ENCODE data around the gene MAD2L1.
A peak's percentile ranks its signal among the peaks of the same experiment; 100 is the strongest.
"Not testable (repeated sequence)": the region's sequence is repeated elsewhere in the genome, so short reads cannot be mapped to it uniquely, and the experiment has no call there.

Gene MAD2L1

GRCh38 chr4:120066517-120067340 is at the start of gene MAD2L1:
TSS of gene MAD2L1 (minus strand) at chr4:120066848. CDS start at chr4:120066734, 114 bp downstream.
- peak; percentile 76 for TF ChIP-seq POLR2A (IDR thresholded peaks at IDR 0.05; ENCODE audit: low read depth, low read length)
- peak; percentile 52 for DNase-seq (ENCODE audit: insufficient read length, low spot score)
- FAIRE-seq: peak; percentile 91

GRCh38 chr4:120111745-120112144 is 45.1 kb upstream of the MAD2L1 start:
- TF ChIP-seq POLR2A (IDR thresholded peaks at IDR 0.05; ENCODE audit: low read depth, low read length): no peak
- no peak for FAIRE-seq

DNA sequence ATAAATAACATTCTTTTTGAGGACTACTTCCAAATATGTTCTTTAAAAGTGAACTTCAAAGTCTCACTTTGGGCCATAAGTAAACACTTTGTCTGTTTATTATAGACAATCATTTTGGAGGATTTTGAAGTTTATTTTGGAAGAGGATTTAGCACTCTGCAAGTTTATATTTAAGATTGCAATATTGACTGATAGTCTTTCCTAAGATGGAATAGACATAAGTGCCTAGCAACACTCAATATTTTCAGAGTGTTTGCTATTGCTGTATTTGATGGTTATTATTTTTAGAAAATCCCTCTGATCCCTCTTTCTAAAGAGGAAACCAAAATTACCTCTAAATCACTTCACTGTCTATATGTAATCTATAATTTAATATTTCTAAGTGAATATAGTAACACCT is 42.8 kb upstream of the MAD2L1 start:
- DNase-seq (ENCODE audit: insufficient read length, low spot score) (no peak), FAIRE-seq (no peak)
- TF ChIP-seq POLR2A (IDR thresholded peaks at IDR 0.05; ENCODE audit: low read depth, low read length): no peak

More at GRCh38 chr4:120111745-120112144, 45.1 kb upstream of the MAD2L1 start:
- DNase-seq (ENCODE audit: insufficient read length, low spot score): no peak

- no peak for DNase-seq (ENCODE audit: insufficient read length, low spot score)
- FAIRE-seq: no peak
- TF ChIP-seq POLR2A (IDR thresholded peaks at IDR 0.05; ENCODE audit: low read depth, low read length): no peak
Measured at GRCh38 chr4:120105472-120105871, 38.8 kb upstream of the MAD2L1 start.

DNA sequence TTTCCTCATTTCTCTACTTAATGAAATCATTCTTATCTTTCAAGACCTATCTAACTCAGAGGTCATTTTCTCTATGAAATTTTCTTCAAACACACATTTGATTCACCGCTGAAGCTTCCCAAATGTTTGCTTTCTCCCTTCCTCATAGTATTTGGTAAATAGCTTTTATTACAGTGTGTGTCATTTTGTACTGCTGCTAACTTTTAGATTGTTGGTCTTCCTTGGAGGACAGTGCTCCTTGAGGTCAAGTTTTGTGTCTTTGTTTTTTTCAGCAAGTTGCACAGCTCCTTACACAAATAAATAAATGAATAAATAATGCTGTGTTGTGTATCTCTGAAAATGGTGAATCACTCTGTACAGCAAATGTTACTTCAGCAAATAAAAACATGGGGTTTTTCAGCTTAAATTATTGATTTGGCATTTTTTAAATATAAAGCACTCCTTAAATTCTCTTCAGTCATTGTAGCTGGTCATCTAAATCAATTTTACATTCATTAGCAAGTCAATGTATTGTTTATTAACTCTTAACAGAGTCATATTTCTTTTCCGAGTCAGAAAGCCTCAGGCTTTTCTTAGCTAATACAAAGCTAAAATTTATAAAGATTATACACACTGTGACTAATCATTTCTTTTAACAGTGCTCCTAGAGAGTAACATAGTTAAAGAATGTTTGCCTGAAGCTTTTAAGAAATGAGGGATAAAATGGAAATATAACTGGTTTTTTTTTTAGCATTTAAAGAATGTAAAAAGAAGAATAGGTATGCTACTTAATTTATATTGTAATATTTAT is 30.1 kb upstream of the MAD2L1 start:
- FAIRE-seq: no peak
- no peak for DNase-seq (ENCODE audit: insufficient read length, low spot score)
- no peak for TF ChIP-seq POLR2A (IDR thresholded peaks at IDR 0.05; ENCODE audit: low read depth, low read length)

GRCh38 chr4:120088507-120088906 is 21.9 kb upstream of the MAD2L1 start:
- TF ChIP-seq POLR2A (IDR thresholded peaks at IDR 0.05; ENCODE audit: low read depth, low read length): no peak
- DNase-seq (ENCODE audit: insufficient read length, low spot score) (no peak), FAIRE-seq (no peak)

DNA sequence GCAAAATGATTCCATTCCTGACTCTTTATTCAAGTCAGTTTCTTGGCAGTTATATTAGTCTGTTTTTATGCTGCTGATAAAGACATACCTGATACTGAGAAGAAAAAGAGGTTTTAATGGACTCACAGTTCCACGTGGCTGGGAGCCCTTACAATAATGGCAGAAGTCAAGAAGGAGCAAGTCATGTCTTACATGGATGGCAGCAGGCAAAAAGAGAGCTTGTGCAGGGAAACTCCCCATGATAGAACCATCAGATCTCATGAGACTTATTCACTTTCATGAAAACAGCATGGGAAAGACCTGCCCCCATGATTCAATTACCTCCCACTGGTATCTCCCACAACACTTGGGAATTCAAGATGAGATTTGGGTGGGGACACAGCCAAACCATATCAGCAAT is 21.4 kb upstream of the MAD2L1 start:
- DNase-seq (ENCODE audit: insufficient read length, low spot score); FAIRE-seq: not testable (repeated sequence)

DNA sequence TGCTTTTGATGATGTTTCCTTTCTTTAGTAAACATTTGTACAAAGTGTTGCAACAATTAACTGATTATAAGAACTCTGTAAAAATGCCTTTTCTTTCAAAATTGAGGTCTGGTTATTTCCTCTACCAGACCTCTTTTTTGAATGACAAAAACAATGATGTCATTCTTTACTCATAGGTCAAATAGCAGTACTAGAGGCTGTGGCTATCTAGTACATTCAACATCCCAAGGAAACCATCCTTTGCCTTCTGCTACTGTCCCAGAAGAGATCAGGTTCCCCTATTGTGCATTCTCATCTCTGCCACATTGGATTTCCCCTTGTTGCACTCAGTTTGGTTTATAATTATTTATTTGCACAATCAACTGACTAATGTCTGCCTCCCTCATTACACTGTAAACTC is 19.1 kb upstream of the MAD2L1 start:
- no peak for DNase-seq (ENCODE audit: insufficient read length, low spot score)
- no peak for TF ChIP-seq POLR2A (IDR thresholded peaks at IDR 0.05; ENCODE audit: low read depth, low read length)
- FAIRE-seq: no peak

- DNase-seq (ENCODE audit: insufficient read length, low spot score): no peak
- no peak for FAIRE-seq
- no peak for TF ChIP-seq POLR2A (IDR thresholded peaks at IDR 0.05; ENCODE audit: low read depth, low read length)
Measured at GRCh38 chr4:120084327-120084726, 17.7 kb upstream of the MAD2L1 start.

DNA sequence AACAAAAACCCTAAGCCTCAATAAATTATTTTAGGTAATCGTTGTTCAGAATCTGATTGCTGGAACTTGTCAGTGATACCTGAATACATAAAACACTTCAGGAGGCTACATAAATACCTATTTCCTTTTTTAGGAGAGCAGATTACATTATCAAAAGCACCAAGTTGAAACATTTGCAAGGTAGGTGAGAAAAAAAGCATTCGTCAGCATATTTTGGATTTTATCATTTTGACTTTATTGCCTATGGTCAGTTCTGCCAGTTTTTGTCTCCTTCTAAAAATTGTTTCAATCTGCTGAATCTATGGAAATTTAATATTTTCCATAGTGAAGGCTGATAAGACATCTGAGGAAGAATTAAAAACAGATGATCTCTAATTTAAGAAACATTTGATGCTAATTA is 16.5 kb upstream of the MAD2L1 start:
- no peak for FAIRE-seq

DNA sequence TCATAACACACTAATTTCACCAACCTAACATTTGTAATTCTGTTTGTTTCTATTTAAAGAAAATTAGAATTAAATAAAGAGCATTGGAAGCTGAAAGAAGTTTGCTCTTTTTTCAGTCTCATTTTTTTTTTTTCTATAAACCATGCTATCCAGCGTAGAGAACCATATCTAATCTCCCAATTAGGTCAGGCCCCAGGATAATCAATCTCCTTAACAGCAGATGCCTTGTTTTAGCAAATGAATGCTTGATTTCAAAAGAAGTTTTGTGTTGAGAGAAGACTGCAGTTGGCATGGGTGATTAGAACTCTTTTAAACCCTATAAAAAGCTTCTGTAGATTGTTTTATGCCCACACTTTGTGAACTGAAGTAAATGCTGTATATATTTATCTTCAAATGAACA is 15.6 kb upstream of the MAD2L1 start:
- FAIRE-seq (no peak), DNase-seq (ENCODE audit: insufficient read length, low spot score) (no peak)
- TF ChIP-seq POLR2A (IDR thresholded peaks at IDR 0.05; ENCODE audit: low read depth, low read length): no peak

More for the DNA sequence above, 16.5 kb upstream of the MAD2L1 start:
- no peak for DNase-seq (ENCODE audit: insufficient read length, low spot score)
- no peak for TF ChIP-seq POLR2A (IDR thresholded peaks at IDR 0.05; ENCODE audit: low read depth, low read length)

GRCh38 chr4:120081726-120082125 is 15.1 kb upstream of the MAD2L1 start:
- FAIRE-seq (no peak), DNase-seq (ENCODE audit: insufficient read length, low spot score) (no peak)
- no peak for TF ChIP-seq POLR2A (IDR thresholded peaks at IDR 0.05; ENCODE audit: low read depth, low read length)

DNA sequence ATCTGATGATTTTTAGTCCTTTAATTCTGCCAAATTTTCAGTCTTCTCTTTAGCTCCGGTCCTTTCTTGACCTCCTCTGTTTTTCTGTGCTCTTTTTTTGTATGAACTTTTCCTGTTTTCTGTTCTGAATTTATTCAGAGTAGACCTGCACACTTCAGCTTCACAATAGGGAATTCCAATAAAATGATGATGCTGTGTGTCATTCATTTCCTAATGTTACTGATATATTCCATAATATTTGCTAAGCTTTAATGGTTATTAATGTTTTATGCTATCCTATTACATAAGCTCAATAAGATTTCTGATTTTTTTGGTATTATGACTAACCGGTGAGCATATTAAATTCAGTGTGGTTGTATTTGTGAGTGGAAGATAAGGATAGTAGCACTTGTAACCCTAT is 13.9 kb upstream of the MAD2L1 start:
- no peak for TF ChIP-seq POLR2A (IDR thresholded peaks at IDR 0.05; ENCODE audit: low read depth, low read length)
- DNase-seq (ENCODE audit: insufficient read length, low spot score): no peak
- FAIRE-seq: no peak

DNA sequence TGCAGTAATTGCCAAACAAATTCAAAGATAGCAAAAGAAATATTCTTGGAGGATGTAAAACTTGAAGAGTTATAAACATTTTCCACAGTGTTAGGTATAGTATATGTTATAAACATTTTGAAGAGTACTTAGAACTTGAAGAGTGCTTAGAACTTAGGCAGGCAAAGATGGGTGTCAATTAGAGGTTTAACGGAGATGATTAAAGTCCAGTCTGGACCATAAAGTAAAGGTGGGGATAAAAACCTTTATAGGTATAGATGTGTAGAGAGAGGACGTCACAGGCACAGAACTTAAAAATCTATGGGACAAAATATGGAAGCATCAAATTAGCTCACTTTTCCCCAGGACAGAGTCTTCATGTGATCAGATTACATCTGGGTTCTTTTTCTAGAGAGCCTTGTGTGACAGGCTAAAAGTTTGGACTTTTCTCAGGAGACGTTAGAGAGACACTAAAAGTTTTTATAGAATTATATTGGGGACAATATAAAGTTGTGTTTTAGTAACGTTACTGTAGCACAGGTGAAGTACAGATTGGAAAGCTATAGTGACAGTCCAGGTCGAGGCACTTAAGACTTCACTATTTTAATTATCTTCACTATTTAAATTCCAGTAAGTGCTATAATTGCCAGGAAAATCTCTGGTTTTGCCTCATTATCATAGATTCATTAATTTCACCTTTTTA is 13.3 kb upstream of the MAD2L1 start:
- no peak for FAIRE-seq
- no peak for TF ChIP-seq POLR2A (IDR thresholded peaks at IDR 0.05; ENCODE audit: low read depth, low read length)
- DNase-seq (ENCODE audit: insufficient read length, low spot score): no peak
